ENCODE measurements around the gene DLEC1.

DNA sequence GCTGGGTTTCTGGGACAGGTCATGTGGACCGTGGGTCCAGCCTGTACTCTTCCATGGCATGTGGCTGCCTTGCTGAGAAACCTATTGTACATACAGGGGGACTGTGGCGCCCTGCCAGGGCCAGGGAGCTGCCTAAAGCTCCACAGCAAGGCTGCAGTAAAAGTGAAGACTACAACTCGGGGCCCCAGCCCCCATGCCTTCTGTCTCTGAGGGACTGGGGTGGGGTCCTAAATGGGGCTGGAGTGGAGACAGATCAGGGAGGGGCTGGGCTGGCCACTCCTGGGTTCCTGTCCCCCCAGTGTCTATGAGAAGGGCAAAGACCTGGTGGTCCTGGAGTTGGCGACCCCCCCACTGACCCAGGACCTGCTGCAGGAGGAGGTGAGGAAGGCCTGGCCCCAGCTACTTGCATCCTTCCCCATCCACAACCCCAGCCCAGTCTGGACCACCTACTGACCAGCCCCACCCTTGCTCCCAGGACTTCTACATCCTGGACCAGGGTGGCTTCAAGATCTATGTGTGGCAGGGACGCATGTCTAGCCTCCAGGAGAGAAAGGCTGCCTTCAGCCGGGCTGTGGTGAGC lies 41.1 kb upstream of the DLEC1 start:
- TF ChIP-seq, protein P1, sequence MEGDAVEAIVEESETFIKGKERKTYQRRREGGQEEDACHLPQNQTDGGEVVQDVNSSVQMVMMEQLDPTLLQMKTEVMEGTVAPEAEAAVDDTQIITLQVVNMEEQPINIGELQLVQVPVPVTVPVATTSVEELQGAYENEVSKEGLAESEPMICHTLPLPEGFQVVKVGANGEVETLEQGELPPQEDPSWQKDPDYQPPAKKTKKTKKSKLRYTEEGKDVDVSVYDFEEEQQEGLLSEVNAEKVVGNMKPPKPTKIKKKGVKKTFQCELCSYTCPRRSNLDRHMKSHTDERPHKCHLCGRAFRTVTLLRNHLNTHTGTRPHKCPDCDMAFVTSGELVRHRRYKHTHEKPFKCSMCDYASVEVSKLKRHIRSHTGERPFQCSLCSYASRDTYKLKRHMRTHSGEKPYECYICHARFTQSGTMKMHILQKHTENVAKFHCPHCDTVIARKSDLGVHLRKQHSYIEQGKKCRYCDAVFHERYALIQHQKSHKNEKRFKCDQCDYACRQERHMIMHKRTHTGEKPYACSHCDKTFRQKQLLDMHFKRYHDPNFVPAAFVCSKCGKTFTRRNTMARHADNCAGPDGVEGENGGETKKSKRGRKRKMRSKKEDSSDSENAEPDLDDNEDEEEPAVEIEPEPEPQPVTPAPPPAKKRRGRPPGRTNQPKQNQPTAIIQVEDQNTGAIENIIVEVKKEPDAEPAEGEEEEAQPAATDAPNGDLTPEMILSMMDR (IDR thresholded peaks at IDR 0.05) = no peak
- TF ChIP-seq EP300 (IDR thresholded peaks at IDR 0.05) = no peak

Measured in esophagus muscularis mucosa (tissue), 3 donors.